Activated CD4-positive, alpha-beta T cell treated with anti-CD3 and anti-CD28 coated beads for 4 hours (primary cell): Measurements from ENCODE around the gene AGBL3.
A peak's percentile ranks its signal among the peaks of the same experiment; 100 is the strongest.

Experiments used
- DNase-seq, 2 donors: peaks; one replicate each; pipeline ENCODE4 v3.0.0-alpha.2; 2020

AGBL3 gene

DNA sequence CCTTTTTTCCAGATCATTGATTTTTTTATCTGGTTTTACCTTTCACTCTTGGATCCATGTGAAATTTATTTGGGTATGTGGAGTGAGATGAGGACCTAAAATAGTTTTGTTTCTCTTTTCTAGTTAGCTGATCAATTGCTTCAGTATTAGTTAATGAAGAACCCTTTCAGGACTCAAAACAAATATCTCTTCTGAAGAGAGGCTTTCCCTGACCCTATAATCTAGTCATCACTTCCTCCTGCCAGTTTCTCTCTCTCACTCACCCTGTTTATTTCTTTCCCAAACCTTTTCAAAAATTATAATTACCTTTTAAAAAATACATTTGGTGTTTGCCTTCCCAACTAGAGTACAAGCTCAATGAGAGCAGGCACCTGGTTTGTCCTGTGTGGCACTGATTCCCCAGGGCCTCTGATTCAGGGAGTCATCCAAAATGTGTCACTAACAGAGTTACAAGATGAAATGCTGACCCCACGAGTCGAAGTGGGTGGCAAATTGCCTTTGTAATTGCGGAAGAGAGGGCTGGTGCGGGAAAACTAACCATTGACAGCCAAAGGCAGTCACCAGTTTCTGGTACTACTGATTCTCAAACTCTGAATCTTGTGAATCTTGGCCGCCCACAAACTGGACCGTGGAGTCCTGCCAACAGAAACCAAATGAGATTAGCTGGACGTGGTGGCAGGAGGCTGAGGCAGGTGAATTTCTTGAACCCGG lies 163.9 kb downstream of the AGBL3 start:
- DNase-seq = no peak

DNA sequence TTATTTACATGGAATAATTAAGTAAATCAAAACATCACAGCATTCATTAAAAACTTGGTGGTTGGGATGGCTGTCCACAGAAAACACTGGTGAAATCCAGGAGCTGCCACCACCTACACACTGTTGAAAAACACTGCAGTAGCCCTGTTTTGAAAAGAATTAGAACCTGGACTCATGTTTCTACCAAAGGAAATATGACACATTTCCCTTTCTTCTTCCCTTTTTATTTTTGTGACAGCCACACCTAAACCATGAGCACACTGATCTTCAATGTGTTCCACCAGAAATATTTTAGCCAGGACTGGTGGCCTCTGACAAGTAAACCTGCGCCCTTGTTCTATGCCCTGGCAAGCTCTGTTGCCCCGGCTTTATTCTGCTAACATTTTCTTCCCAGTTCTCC lies 164.8 kb downstream of the AGBL3 start:
- no peak for DNase-seq

DNA sequence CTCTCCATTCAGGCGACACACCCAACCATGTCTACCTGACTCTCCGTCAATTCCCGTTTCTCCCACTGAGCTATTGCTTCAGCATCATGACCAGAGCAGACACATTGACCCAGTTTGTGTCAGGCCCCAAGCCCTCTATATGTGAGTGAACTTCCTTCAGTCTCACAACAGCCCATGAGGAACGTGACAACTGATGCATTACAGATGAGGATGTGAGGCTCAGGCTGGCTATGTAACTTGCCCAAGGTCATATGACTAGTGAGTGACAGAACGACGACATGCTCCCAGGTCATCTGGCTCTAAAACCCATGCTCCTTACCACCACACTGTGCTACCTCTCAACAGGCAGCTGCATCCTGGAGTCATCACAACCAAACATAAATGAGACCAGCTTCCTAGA lies 165.2 kb downstream of the AGBL3 start:
- no peak for DNase-seq

DNA sequence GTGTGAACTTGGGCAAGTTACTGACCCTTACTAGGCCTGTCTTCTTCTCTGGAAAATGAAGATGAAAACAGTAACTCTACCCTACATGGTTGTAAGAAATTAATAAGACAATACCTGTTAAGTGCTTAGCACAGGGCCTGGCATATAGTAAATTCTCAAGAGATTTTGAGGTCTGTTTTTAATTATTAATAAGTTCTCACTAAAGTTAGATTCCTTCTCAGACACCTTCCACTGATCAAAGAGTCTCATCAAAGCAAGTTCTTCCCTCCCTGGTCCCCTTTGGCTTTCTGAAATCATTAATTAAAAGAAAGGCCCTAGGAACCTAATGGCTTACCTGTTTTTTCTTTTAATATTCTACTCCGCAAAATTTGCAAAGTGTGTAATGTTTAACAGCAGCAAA lies 166.1 kb downstream of the AGBL3 start:
- no peak for DNase-seq

DNA sequence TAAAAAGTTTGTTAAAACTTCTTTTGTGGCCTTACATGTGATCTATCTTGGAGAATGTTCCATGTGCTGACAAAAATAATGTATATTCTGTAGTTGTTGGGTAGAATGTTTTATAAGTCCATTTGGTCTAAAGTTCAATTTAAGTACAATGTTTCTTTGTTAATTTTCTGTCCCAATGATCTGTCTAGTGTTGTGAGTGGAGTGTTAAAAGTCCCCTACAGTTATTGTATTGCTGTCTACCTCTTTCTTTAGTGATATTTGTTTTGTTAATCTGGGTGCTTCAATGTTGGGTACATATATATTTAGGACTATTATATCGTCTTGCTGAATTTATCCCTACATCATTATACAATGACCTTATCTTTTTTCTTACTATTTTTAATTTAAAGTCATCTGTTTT lies 168.4 kb downstream of the AGBL3 start:
- DNase-seq = no peak

GRCh38 chr7:135156290-135156689 lies 170.0 kb downstream of the AGBL3 start:
- DNase-seq = no peak

DNA sequence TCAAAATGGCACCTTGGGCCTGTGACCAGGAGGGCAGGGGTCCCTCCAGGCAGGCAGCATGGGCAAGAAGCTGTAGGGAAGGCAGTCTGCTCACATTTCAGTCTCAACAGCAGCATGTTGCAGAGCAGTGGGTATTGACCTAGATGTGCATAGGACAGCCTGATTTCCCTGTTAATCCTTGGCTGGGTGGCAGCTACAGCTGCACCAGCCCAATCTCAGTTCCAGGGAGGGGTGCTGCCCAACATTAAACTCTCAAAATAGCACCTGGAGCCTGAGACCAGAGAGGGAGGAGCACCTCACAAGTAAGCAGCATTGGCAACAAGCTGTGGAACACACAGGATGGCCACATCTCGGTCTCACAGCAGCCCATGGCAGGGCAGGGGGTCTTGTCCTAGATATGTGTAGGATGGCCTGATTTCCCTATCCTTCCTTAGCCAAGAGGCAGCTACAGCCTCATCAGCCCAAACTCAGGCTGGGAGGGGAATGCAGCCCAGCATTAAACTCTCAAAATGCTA lies 171.9 kb downstream of the AGBL3 start:
- DNase-seq = no peak

- no peak for DNase-seq
Observed at GRCh38 chr7:135158874-135159273, 172.6 kb downstream of the AGBL3 start.

- DNase-seq = no peak
Observed at GRCh38 chr7:135159359-135160085, 173.2 kb downstream of the AGBL3 start.

GRCh38 chr7:135160098-135160857 lies 174.0 kb downstream of the AGBL3 start:
- no peak for DNase-seq

- no peak for DNase-seq
Observed at GRCh38 chr7:135160858-135161653, 174.7 kb downstream of the AGBL3 start.

DNA sequence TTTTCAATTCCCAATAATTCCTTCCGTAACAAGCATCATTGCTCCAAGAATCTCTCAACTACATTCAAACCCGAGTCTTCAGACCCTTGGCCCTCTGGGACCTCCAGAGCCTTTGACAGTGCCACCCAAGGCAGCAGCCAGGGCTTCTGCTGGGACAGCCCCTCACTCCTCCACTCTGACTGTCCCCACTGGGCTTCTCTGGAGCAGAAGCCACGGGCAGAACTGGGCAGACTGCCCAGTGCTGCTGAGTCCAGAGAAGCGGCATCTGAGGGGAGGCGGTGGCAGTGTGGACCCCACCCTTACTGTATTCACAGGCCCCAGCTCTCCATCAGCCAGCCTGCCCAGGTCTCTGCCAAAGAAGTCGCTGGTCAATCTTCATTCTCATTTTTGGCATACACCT lies 175.4 kb downstream of the AGBL3 start:
- DNase-seq = no peak

DNA sequence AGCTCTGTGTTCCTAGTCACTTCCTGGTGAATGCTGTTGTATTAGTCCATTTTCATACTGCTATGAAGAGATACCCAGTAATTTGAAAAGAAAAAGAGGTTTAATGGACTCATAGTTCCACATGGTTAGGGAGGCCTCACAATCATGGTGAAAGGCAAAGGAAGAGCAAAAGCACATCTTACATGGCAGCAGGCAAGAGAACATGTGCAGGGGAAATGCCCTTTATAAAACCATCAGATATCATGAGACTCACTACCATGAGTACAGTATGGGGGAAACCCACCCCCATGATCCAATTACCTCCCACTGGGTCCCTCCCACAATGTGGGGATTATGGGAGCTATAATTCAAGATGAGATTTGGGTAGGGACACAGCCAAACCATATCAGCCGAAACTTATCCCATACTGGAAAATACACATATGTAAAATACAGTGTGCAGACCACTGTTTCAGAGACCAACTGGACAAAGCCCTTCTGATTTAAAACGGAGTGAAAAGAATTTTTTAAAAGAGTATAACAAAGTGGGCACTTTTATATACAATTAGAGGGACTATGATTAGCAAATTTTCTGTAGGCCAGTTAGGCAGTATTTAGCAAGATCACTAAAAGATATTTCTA lies 176.2 kb downstream of the AGBL3 start:
- DNase-seq = no peak

GRCh38 chr7:135164357-135165061 lies 178.2 kb downstream of the AGBL3 start:
- DNase-seq = no peak

DNA sequence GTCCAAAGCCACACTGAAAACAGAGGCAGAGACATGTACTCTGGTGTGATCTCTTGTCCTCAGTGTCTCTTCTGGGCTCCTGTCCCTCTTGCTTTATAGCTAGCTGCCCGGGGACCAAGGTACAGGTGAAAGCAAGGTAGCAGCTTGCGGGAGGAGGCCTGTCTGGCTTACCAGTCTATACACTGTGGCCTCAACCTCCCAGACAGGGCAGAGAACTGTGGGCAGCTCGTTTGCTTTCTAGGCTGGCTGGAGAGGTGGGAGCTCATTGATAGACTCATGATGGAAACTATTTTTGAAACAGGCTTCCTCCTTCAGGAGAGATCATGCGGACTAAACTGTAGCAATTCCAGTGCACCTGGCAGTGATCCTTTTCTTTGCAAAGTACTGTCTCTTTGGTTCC lies 179.6 kb downstream of the AGBL3 start:
- no peak for DNase-seq

DNA sequence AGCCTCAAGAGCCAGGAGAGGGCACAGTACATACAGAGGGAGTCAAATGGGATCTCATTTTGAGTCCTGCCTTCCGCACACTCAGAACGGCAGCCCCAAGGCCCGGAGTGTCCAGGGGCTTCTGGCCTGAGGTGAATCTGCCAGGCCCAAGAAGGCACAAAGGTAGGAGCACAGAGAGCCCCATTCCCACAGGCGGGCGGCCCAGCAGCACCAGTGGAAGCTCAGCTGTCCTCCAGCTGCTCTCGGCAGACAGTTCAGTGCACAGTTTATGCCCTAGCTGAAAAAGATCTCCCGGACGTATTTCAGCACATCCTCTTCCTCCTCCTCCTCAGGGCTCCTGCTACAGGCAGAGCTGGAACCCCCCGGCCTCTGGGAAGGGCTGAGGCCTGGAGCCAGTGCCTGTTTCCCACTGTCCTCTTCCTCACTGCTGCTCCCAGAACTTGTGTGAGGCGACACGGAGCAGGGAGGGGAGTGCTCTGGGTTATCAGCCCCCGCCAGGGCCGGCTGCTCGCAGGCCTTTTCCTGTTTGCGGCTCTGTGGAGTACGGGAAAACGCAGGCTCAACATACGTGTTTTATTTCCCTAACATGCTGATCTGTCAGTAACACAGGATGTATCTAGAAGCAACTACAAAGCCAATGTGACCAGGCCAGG lies 180.2 kb downstream of the AGBL3 start:
- DNase-seq = no peak

DNA sequence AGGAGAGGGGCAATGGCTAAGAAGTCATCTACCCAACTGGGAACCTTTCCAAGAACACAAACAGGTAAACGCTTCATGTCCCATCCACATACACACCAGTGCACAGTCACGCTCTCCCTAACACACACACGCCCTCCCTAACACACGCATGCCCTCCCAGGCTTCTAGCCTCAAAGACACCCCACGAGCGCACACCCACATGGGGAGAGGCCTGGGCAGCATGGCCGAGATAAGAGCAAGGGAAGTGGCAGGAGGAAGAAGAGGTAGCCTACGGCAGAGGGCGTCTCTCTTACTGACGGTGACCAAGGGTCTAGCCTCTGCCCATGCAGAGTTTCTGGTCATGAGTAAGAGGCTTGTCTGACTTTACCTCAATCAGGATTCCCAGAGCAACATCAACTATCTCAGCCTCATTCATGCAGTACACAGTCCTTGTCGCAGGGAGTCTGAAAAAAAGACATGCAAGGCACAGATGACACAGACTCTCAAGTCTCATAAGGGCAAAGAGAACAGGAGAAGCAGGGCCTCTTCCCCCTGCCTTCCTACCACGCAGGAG lies 181.1 kb downstream of the AGBL3 start:
- DNase-seq = no peak

DNA sequence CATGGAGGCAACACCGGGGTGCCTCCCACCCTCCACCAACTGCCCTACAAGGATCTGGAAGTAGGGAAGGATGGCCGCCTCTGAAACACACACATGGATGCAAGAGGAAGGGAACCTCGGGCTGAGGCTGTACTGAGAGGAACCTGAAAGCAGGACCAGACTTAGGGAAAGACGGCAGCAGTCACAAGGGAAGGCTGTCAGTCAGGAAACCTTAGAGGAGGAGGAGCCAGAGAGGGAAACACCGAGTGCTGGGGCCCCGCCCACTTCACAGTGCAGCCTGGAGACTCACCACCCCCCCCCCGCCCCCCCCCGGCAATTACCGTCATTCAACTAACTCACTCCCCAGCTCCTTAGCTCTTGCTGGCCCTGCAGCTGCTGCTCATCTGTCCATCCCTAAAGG lies 181.7 kb downstream of the AGBL3 start:
- peak; percentile 33 to 46 for DNase-seq

DNA sequence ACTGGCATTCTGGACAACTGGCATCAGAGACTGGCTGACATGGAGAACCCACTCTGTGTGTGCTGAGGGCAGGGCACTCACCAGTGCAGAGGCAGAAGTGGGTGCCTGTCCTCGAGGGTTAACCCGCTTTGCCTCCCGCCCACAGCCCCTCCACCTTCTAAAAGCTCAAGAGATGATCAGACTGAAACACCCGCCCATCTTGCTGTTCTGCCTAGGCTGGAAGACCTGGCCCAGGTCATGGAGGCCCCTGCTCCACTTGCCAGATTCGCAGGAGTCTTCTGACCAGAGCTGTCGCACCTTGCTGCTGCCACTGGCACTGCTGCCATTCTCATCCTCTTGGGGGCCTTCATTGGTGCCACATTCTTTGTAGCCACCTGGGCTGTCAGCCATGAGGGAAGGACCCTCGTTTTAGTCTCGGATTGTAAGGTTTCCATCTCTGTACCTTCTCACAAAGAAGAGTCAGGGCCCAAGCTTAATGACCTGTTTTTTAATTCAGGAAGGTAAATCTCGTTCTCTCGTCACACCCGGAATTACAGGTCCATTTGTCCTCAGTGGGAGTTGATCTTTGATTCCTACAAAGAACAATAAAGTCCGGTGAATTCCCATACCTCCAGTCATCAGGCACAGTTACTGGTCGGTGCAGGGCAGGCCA lies 182.3 kb downstream of the AGBL3 start:
- DNase-seq = no peak
